Mesodermal cell (in vitro differentiated cells): ENCODE data around the gene RALGPS1.
A peak's percentile ranks its signal among the peaks of the same experiment; 100 is the strongest.

Source experiments
- H3K27ac ChIP-seq: 2 replicates; pipeline ENCODE4 v1.7.0; 2013; ENCODE audit warnings: mild to moderate bottlenecking, low read depth, low read length, moderate library complexity; ENCODE audit not compliant: severe bottlenecking
- H3K36me3 ChIP-seq: 2 replicates; pipeline ENCODE4 v1.7.1; 2013; ENCODE audit warnings: mild to moderate bottlenecking, low read length, moderate library complexity; ENCODE audit not compliant: control insufficient read depth, insufficient read depth
- H3K4me1 ChIP-seq: one replicate; pipeline ENCODE4 v1.7.1; 2013; ENCODE audit warnings: mild to moderate bottlenecking, low read length; ENCODE audit not compliant: insufficient read depth, control insufficient read depth, poor library complexity, severe bottlenecking
- H3K4me3 ChIP-seq: 2 replicates; pipeline ENCODE4 v1.7.0; 2013; ENCODE audit warnings: low read length, control low read depth, mild to moderate bottlenecking; ENCODE audit not compliant: insufficient read depth, poor library complexity, severe bottlenecking; ENCODE audit errors: extremely low read depth
- H3K9me3 ChIP-seq: 2 replicates; pipeline ENCODE4 v1.7.1; 2013; ENCODE audit warnings: mild to moderate bottlenecking, low read length, moderate library complexity; ENCODE audit not compliant: control insufficient read depth
- WGBS, 2 experiments: methylation state at CpG; one replicate each; pipeline ENCODE4 v1.1.5; 2013; ENCODE audit warnings: missing lambda C conversion rate in 2 of 2; ENCODE audit not compliant: insufficient coverage in 2 of 2; 5-methylcytosine and 5-hydroxymethylcytosine counted together

The RALGPS1 gene

DNA sequence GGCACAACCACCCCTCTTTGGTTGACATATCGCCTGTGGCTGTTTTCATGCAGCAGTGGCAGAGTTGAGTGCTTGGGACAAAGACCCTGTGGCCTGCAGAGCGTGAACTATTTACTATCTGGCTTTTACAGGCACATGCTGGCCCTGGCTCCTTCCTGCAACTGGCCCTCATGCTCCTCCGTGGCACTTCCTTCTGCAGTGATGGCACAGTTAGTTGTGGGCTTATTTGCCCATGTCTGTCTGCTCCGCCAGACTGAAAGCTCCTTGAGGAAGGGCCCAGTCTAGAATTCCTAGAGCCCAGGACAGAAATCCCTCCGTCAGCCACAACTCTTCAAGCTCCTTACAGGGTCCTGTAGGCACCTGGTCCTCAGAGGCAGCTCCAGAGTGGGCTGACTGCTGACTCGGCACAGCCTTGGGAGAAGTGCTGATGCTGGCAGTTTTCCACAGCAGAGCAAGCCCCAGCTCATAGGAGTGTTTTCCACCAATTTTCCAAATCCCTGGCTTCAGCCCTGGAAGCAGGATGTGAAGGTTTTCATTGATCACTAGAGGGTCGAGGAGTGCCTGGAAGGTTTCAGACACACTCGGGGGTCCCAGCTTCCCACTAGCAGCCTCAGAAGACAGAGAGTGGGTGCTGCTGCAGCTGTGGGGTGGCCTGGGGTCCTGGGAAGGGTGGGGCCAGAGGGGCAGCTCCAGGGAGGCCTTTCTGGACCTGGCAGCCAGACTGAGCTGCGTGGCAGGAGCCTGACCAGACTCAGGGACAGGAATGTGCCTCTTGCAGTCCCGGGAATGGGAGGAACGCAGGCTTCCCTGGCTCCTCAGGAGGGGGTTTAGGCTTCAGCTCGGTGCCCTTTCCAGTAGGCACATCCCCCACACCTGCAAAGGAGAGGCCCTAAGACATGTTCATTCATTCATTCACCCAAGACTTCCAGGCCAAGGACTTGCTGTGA is 264.4 kb downstream of the RALGPS1 start:
- 79 to 93% methylated on average over 7 to 9 of the region's 12 CpGs for WGBS, 2 experiments
- Histone ChIP-seq H3K27ac (peak overlapping the region; percentile 38), H3K4me1 (no peaks in the 10 kb centered on the region), H3K4me3 (no peak overlapping the region), H3K36me3 (no peaks in the 10 kb centered on the region), H3K9me3 (no peaks in the 10 kb centered on the region)

DNA sequence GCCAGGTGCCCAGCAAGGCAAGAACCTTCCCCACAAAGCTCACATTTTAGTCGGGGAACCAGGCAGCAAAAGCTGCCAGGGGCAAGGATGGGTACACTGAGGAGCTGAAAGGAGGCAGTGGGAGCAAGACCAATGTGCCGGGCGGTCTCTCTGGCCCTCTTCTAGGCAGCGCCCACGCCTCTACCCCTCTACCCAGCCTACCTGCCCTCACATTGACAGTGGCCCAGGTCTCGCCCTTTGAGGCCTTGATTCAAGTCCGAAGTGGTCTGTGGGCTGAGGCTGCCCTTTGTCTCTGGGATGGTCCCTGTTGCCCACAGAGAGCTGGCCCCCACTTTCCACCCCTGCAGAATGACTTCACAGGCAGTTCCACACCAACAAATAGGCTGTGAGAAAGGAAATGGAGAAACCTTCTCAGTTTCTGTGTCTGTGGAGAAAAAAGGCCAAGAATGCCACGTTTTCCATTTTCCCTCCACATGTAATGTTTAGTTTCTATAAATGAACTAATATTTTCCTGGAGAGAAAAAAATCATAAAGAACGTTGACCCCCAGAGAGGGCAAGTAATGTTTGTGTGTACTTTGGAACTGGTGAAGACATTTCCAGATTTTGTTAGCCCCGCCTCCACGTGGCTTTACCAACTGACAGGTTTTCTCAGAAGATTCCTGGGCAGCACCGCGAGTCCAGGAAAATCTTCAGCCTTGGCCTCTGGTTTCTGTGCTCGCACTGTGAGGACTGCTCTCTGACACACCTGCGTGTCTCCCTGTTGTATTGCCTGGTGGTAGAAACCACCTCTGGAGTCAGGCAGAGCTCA is 265.3 kb downstream of the RALGPS1 start:
- no peak overlapping the region for H3K4me3 ChIP-seq
- H3K4me1 ChIP-seq, result no peaks in the 10 kb centered on the region
- no peaks in the 10 kb centered on the region for H3K36me3 ChIP-seq
- H3K27ac ChIP-seq, result no peak overlapping the region
- no peaks in the 10 kb centered on the region for H3K9me3 ChIP-seq
- 94% methylated on average over 13 to 14 of the region's 15 CpGs for WGBS, 2 experiments

DNA sequence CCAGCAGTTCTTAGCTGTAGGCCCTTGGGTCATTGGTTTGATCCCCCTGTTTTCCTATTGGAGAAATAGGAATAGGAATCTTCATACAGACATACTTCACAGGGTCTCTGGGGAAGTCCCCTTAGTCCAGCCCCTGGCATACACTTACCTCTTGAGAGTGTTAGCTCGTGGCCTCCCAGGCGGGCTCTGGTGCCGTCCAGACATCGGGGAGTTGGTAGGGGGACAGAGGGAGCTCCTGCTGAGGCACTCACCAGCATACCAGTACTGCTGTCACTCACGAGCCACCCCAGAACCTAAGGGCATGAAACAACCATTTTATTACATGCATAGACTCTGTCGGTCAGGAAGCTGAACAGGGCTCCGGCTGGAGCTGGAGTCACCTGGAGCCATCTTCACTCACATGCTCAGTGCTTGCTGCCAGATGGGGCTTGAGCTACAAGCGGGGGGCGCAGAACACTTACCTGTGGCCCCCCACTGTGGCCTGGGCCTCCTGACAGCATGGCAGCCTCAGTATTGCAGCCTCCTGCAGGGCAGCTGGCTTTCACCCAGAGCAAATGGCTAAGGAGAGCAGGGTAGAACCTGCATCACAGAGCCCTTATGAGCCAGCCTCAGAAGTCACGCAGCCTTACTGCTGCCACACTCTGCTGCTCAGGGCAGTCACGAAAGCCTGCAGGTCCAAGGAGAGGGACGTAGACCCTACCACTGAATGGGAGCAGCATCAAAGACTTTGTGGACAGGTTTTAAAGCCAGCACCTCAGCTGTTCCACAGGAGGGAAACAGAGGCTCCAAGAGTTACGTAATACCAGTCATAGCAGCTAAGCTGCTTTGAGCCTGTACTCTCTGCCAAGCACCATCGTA is 266.1 kb downstream of the RALGPS1 start:
- Histone ChIP-seq H3K4me3 (no peak overlapping the region), H3K27ac (no peak overlapping the region), H3K36me3 (no peaks in the 10 kb centered on the region), H3K9me3 (no peaks in the 10 kb centered on the region), H3K4me1 (no peaks in the 10 kb centered on the region)
- WGBS, 2 experiments, result 94 to 97% methylated on average over 9 to 11 of the region's 14 CpGs

DNA sequence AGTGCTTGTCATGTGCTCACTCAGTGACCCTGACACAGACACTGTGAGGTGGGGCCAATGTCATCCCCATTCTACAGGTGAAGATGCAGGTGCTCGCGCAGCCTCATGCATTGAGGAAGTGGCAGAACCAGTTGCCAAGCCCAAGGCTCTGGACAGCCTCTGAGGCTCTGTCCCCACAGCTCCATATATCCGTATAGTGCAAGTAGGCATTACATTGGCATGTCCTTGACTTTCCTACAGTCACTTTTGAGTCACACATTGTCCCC is 266.7 kb downstream of the RALGPS1 start:
- H3K4me3 ChIP-seq, result no peak overlapping the region
- peaks cover 2% of the 10 kb centered on the region for H3K4me1 ChIP-seq
- WGBS, 2 experiments, result 93 to 98% methylated on average over 1 to 3 of the region's 3 CpGs
- no peaks in the 10 kb centered on the region for H3K9me3 ChIP-seq
- no peaks in the 10 kb centered on the region for H3K36me3 ChIP-seq
- H3K27ac ChIP-seq, result no peak overlapping the region

DNA sequence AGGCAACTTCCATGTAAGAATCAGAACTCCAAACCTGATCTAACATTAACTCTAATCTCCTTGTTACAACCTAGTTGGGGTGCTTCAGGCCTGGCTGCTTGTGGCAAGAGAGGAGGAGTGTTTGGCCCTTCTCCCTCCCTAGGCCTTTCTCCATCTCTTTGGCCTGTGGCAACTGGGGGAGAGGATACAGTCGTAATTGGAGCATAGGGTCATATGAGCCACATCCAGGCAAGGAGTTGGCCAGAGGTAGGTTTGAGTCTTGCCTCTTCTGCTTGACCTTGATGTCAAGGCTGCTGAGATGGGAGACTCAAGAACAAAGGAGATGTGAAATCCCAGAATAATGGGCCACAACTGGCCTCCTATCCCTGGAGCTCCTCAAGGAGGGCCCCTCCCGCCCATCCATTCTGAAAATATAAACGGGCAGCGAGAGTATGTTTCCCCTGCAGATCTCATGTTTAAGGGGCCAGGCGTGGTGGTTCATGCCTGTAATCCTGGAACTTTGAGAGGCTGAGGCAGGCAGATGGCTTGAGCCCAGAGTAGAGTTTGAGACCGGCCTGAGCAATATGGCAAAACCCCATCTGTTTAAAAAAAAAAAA is 267.1 kb downstream of the RALGPS1 start:
- H3K4me3 ChIP-seq, result no peak overlapping the region
- 92 to 99% methylated on average over 4 to 6 of the region's 6 CpGs for whole genome bisulfite sequencing, 2 experiments

DNA sequence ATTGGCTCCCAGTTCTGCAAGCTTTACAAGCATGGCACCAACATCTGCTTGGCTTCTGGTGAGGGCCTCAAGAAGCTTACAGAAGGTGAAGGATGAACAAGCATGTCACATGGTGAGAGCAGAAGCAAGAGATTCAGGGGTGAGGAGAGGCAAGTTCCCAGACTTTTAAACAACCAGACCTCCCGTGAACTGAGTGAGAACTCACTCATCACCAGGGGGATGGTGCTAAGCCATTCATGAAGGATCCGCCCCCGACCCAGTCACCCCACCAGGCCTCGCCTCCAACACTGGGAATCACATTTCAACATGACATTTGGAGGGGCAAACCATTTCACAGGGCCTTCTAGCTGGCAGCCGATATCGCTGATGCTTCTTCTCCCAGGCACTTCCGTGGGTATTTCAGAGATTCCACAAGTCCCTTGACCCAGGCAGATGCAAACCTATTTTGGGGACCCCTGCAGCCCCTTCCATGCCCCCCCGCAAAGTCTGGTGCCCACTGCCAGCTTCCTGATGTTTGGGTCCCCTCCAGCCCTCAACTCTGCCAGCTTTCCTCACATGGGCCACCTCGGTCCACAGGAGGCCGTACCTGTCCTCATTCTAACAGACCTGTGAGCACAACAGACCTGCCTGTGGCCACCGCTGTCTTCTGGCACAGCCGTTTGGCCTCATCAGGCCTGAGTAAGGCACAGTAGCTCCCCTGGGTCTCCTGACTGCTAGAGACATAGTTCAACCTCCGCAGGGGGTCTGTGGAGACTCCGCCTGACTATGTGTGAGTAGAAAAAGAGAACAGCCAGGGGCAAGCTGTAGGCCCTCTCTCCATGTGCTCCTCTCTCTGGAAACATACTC is 268.5 kb downstream of the RALGPS1 start:
- Histone ChIP-seq H3K36me3 (no peaks in the 10 kb centered on the region), H3K27ac (no peak overlapping the region), H3K9me3 (no peaks in the 10 kb centered on the region), H3K4me3 (no peak overlapping the region), H3K4me1 (peaks cover 18% of the 10 kb centered on the region)
- WGBS, 2 experiments, result 87 to 90% methylated on average over 10 to 12 of the region's 14 CpGs

More for the DNA sequence above, 267.1 kb downstream of the RALGPS1 start:
- H3K9me3 ChIP-seq, result no peaks in the 10 kb centered on the region
- H3K36me3 ChIP-seq, result no peaks in the 10 kb centered on the region
- peaks cover 7% of the 10 kb centered on the region for H3K4me1 ChIP-seq
- H3K27ac ChIP-seq, result no peak overlapping the region

DNA sequence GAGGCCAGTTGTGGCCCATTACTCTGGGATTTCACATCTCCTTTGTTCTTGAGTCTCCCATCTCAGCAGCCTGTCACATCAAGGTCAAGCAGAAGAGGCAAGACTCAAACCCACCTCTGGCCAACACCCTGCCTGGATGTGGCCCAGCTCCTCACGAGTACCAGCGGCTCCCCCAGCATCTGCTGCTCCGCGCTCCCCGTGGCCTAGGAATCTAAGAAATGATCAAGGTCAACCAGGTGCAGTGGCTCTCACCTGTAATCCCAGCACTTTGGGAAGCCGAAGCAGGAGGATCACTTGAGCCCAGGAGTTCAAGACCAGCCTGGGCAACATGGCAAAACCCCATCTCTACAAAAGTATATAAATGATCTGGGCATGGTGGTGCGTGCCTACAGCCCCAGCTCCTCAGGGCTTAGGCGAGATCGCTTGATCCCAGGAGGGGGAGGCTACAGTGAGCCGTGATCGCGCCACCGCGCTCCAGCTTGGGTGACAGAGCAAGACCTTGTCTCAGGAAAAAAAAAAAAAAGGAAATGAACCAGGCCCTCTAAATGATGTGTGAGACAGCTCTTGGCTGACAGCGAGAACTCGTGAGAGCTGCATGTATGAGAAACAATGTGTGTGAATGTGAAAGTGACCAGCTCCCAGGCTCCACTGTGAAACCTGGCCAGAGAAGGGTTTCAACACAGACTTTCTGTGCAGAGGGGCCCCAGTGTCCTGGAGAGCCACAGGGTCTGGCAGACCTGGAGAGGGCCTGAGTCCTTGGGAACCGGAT is 269.4 kb downstream of the RALGPS1 start:
- Histone ChIP-seq H3K36me3 (no peaks in the 10 kb centered on the region), H3K27ac (no peak overlapping the region), H3K4me3 (no peak overlapping the region), H3K4me1 (peaks cover 21% of the 10 kb centered on the region), H3K9me3 (no peaks in the 10 kb centered on the region)
- 91 to 93% methylated on average over 13 to 16 of the region's 17 CpGs for WGBS, 2 experiments

DNA sequence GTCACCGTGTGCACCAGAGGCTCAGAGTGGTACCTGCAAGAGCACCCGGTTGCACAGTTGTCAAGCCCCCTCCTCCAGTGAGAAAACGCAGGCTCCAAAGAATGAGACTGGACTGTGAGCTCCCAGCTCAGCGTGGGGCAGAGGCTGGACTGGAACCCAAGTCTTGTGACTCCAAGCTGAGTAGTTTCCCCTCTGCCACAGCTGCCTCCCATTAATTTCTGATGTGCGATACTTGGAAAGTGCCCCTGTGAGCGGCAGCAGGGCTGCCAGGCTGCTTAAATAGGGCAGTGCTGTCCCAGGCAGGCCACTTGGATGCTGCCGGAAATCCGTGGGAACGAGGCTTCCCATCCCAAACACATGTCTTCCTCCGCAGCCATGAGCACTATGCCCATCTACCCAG is 270.1 kb downstream of the RALGPS1 start:
- Histone ChIP-seq H3K4me1 (peaks cover 21% of the 10 kb centered on the region), H3K9me3 (no peaks in the 10 kb centered on the region), H3K36me3 (no peaks in the 10 kb centered on the region), H3K4me3 (no peak overlapping the region), H3K27ac (no peak overlapping the region)
- WGBS, 2 experiments, result 93 to 96% methylated on average over 10 of the region's 10 CpGs

DNA sequence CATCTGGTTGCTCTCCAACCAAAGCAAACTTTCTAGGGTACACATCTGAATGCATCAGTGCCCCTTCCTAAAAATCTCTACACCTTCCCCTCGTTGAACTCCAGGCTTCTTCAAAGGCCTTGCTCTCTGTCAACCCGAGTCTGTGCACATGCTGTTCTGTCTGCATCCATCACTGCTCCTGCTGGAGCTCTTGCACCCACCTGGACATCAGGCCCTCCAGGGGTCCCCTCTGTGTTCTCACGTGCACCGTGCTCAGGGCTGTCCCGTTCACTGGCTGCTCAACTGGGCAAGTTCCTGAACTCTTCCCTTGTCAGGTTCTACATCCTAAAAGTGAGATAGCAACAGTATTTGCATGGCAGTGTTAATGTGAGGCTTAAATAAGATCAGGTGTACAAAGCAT is 270.6 kb downstream of the RALGPS1 start:
- Histone ChIP-seq H3K9me3 (no peaks in the 10 kb centered on the region), H3K4me1 (peaks cover 21% of the 10 kb centered on the region), H3K36me3 (no peaks in the 10 kb centered on the region), H3K27ac (no peak overlapping the region), H3K4me3 (no peak overlapping the region)
- WGBS, 2 experiments, result 71 to 75% methylated on average over 5 of the region's 5 CpGs
